ENCODE data around the gene MS4A10. TPM values are rescaled to one million over a fixed set of nuclear protein-coding genes. Genes with fewer than 3 reads are reported as not detected.
"Not testable (repeated sequence)": the region's sequence is repeated elsewhere in the genome, so short reads cannot be mapped to it uniquely, and the experiment has no call there.

The MS4A10 gene
- total RNA-seq, 2 experiments from 2014 or later: not detected

DNA sequence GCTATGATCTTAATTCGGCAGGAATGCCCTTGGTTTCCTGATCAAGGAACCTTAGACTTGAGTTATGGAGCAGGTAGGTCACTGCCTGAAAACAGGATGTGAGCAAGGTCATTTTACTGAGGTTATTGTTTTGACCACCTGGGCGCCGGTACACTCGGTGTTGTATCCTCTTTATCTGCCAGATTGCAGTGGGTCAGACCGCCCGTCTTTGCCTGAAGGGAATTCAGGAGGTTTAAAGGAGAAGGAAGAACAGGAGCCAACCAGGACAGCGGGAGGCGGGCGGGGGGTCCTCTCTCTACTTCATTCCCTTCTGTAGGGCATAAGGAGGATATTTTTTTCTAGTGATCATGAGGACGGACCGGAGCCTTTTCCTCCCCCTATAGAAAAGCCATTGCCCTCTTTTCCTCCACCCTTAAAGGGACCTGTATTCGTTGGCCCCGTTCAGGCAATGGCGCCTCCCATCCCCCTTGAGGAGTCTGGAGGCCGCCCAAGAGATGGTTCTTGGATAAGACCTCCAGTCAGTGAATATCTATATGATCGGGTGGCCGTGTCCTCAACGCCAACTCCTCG is 27.8 kb upstream of the MS4A10 start:
- Mint-ChIP-seq H3K36me3 (no peaks in the 10 kb centered on the region), H3K27me3 (peaks cover 25% of the 10 kb centered on the region), H3K4me1 (ENCODE audit: low read depth) (no peaks in the 10 kb centered on the region), H3K9me3 (no peaks in the 10 kb centered on the region), H3K4me3 (no peak overlapping the region), H3K27ac (no peak overlapping the region)
- ChIA-PET CTCF (interaction anchor here (0.8 to 1.4 kb wide), 6 partner anchors 8 to 394 kb away, joined by 3 to 8 read pairs (median 4); no protein-coding TSS in a partner anchor), POLR2A (no interaction called here)
- intact Hi-C loops (cut with micrococcal nuclease): no loop called here
- DNase-seq: no peak

DNA sequence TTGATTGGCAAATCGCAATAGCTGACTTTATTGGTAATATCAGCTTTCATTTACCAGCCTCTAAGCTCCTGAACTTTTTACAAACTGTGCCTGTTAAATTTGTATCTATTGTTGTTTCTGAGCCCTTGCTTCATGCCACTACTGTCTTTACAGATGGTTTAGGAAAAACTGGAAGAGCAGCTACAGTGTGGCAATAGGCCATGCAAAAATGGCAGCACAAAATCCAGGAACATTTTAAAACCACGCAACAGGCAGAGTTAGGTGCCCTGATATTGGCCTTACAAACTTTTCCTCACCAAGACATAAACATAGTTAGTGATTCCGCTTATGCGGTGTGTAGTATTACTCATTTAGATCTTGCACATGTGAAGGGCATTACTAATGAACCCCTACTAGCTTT is 26.5 kb upstream of the MS4A10 start:
- CTCF ChIA-PET: interaction anchor here (0.9 kb wide), 2 partner anchors 17 to 482 kb away, joined by 3 to 4 read pairs; no protein-coding TSS in a partner anchor
- H3K9me3 Mint-ChIP-seq: not testable (repeated sequence)

DNA sequence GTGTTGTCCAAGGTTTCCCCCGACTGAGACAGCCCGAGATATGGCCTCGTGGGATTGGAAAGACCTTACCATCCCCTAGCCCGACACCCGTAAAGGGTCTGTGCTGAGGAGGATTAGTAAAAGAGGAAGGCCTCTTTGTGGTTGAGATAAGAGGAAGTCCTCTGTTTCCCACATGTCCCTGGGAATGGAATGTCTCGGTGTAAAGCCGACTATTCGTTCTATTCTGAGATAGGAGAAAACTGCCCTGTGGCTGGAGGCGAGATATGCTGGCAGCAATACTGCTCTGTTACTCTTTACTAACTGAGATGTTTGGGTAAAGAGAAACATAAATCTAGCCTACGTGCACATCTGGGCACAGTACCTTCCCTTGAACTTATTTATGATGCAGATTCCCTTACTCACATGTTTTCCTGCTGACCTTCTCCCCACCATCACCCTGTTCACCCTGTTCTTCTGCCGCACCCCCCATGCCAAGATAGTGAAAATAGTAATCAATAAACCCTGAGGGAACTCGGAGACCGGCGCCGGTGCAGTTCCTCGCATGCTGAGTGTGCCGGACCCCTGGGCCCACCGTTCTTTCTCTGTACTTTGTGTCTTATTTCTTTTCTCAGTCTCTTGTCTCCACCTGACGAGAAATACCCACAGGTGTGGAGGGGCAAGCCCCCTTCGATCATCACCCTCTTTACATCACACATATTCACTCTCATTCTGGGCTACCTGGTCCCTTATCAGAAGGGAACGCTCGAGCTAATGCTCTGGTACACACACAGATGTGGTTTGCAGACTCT is 25.5 kb upstream of the MS4A10 start:
- peaks cover 29% of the 10 kb centered on the region for H3K27me3 Mint-ChIP-seq
- intact Hi-C loops (cut with micrococcal nuclease); CTCF ChIA-PET; H3K9me3 Mint-ChIP-seq; POLR2A ChIA-PET; H3K36me3 Mint-ChIP-seq; H3K4me3 Mint-ChIP-seq; DNase-seq; H3K4me1 Mint-ChIP-seq (ENCODE audit: low read depth); H3K27ac Mint-ChIP-seq: not testable (repeated sequence)

More for the DNA sequence above, 26.5 kb upstream of the MS4A10 start:
- H3K4me3 Mint-ChIP-seq; POLR2A ChIA-PET; H3K27ac Mint-ChIP-seq; intact Hi-C loops (cut with micrococcal nuclease); DNase-seq; H3K36me3 Mint-ChIP-seq; H3K4me1 Mint-ChIP-seq (ENCODE audit: low read depth): not testable (repeated sequence)
- H3K27me3 Mint-ChIP-seq: peaks cover 24% of the 10 kb centered on the region

DNA sequence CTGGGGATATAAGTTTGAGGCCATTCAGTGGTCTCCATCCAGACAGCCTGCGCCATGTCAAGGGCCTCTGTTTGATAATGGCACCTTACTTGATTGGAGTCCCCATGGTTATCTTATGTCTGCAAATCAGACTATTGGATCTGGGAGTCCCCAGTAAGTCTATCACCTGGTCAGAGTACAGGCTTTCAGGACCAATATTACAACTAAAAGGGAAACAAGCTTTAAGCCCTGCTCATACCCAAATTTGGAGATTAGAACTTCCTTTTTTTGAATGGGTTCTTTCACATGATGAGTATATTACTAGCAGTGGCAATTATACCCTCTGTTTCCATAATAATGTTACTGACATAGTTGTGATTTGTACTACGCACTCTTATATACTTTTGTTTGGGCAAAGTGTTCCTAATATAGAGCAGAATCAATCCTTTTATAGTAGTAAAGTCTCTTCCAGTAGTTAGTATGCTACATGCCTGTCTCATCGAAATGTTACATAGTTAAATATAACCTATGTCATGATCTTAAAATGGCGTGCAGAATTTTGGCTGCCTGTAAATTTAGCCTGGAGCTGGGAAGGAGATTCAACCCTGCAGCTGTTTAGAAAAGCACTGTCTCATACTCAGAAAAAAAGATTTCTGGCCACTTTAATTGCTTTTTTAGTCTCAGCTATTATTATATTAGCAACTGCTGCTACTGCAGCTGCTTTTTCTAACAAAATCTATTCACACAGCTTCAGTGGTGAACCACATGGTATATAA is 23.5 kb upstream of the MS4A10 start:
- ChIA-PET POLR2A (no interaction called here), CTCF (interaction anchor here (0.7 to 6.3 kb wide), 3 partner anchors 14 to 172 kb away, joined by 3 to 56 read pairs (median 3); no protein-coding TSS in a partner anchor)
- Mint-ChIP-seq H3K27me3 (peaks cover 33% of the 10 kb centered on the region), H3K36me3 (no peaks in the 10 kb centered on the region), H3K4me1 (ENCODE audit: low read depth) (peaks cover 8% of the 10 kb centered on the region), H3K27ac (no peak overlapping the region), H3K9me3 (no peaks in the 10 kb centered on the region), H3K4me3 (no peak overlapping the region)
- intact Hi-C loops (cut with micrococcal nuclease): no loop called here
- no peak for DNase-seq

DNA sequence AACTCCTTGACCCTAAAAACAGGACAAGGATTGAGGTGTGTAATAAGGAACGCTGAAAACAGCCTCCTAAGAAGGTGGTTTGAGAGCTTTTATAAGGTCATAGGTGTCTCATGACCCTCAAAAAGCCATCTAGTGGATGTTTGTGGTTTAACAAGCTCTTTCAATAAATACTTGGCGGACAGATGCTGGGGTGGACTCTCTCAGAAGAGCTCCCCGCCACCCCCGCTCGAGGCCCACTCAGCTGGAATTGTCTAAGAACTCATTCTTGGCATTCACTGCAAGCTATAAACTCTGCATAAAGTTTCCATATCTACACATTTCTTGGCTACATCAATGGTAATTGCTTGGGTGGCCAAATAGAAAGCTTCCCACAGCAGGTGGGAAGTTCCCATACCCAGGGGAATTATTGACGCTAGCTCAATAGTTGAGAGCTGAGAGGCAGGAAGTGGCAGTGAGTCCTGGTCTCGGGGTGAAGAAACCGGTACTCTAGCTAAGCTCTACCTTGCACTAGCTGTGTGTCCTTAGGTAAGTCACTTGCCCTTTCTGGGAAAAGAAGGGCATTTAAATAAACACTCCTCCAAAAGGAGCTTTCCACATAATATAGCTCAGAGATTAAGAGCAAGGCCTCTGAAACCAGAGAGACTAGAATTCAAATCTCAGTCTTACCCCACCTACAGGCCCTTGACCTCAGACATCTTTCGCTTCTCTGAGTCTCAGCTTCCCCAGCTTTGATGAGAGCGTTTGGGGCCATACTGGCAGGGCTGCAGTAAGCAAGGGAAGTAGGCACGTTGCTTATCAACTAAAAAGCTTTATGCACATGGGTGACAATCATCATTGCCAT is 22.1 kb upstream of the MS4A10 start:
- ChIA-PET POLR2A (interaction anchor here (1.1 kb wide), 1 partner anchor 9 kb away, joined by 3 read pairs; no protein-coding TSS in a partner anchor), CTCF (interaction anchor here (0.8 to 6.3 kb wide), 9 partner anchors 9 to 399 kb away, joined by 3 to 56 read pairs (median 3); partner anchors contain the start of gene MS4A8)
- peaks cover 33% of the 10 kb centered on the region for H3K27me3 Mint-ChIP-seq
- no peaks in the 10 kb centered on the region for H3K36me3 Mint-ChIP-seq
- H3K4me1 Mint-ChIP-seq (ENCODE audit: low read depth): peaks cover 8% of the 10 kb centered on the region
- no peak overlapping the region for H3K4me3 Mint-ChIP-seq
- H3K27ac Mint-ChIP-seq: no peak overlapping the region
- peak; percentile 20 for DNase-seq
- no peaks in the 10 kb centered on the region for H3K9me3 Mint-ChIP-seq
- intact Hi-C loops (cut with micrococcal nuclease): no loop called here

DNA sequence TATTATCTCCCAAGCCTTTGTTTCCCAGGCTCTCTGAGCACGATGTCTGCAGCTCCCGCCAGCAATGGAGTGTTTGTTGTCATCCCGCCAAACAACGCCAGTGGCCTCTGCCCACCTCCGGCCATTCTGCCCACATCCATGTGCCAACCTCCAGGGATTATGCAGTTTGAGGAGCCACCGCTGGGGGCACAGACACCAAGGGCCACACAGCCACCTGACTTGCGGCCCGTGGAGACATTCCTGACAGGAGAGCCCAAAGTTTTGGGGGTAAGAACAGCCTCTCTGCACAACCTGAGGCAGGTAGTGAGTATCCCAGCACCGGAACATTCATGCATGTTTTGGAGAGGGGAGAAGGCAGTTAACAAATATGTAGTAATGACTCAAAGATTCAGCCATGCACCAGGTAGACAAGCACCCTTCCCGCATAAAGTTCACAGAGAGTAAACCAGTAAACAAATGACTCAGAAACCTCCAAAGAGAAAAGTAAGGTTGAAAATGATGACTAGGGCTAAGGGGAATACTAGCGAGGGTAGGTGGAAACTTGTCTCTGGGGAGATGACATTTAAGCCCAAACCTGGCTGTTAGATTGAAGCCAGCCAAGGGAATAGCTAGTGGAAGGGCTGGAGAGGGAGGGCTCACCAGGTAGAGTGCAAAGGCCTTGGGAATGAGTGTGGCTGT is 21.3 kb upstream of the MS4A10 start:
- Mint-ChIP-seq H3K4me1 (ENCODE audit: low read depth) (peaks cover 8% of the 10 kb centered on the region), H3K4me3 (no peak overlapping the region), H3K9me3 (no peaks in the 10 kb centered on the region), H3K27me3 (peaks cover 27% of the 10 kb centered on the region), H3K27ac (no peak overlapping the region), H3K36me3 (no peaks in the 10 kb centered on the region)
- no peak for DNase-seq
- CTCF ChIA-PET: interaction anchor here (1.1 to 6.3 kb wide), 8 partner anchors 8 to 400 kb away, joined by 3 to 56 read pairs (median 4); partner anchors contain the start of gene MS4A8
- intact Hi-C loops (cut with micrococcal nuclease): no loop called here
- POLR2A ChIA-PET: interaction anchor here (1.1 kb wide), 1 partner anchor 8 kb away, joined by 3 read pairs; no protein-coding TSS in a partner anchor

DNA sequence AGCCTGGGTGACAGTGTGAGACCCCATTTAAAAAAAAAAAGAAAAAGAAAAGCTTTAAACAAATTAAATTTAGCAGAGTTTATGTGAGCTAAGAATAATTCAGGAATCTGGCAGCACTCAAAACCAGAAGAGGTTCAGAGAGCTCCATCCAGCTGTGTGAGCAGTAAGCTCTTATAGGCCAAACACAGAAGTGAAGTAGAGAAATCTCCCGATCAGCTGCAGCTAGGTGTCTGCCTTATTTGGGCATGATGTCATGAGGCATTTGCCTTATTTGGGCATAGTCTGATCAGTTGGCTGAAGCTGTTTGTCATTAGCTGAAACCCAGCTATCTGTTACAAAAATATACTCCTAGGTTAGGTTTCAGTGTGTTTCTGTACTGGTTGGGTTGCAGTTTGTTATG is 20.3 kb upstream of the MS4A10 start:
- DNase-seq: no peak
- CTCF ChIA-PET: interaction anchor here (1.1 to 6.3 kb wide), 3 partner anchors 8 to 38 kb away, joined by 3 to 56 read pairs (median 6); partner anchors contain the start of gene MS4A15
- peaks cover 21% of the 10 kb centered on the region for H3K27me3 Mint-ChIP-seq
- POLR2A ChIA-PET: no interaction called here
- intact Hi-C loops (cut with micrococcal nuclease): no loop called here
- no peak overlapping the region for H3K27ac Mint-ChIP-seq
- peaks cover 8% of the 10 kb centered on the region for H3K4me1 Mint-ChIP-seq (ENCODE audit: low read depth)
- H3K4me3 Mint-ChIP-seq: no peak overlapping the region
- no peaks in the 10 kb centered on the region for H3K9me3 Mint-ChIP-seq
- H3K36me3 Mint-ChIP-seq: no peaks in the 10 kb centered on the region

DNA sequence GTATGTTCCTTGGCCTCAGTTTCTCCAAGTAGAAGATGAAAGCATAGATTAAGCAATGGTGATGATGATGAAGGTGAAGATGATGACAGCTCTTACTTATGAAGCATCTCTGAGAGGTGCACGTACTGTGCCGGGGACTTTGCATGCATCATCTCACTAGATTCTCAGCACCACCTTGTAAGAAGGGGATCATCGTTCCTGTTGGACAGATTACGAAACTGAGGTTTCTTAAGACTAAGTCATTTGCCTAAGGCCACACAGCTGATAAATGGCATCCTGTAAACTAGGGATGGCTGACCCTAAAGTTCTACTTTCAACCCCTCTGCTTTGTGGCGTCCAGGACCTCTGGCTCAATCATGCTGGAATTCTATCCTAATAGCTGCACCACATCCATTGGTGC is 19.8 kb upstream of the MS4A10 start:
- DNase-seq: no peak
- ChIA-PET CTCF (interaction anchor here (1.8 to 6.3 kb wide), 2 partner anchors 9 to 10 kb away, joined by 6 to 56 read pairs; partner anchors contain the start of gene MS4A15), POLR2A (no interaction called here)
- Mint-ChIP-seq H3K4me3 (no peak overlapping the region), H3K9me3 (no peaks in the 10 kb centered on the region), H3K4me1 (ENCODE audit: low read depth) (peaks cover 8% of the 10 kb centered on the region), H3K27ac (no peak overlapping the region), H3K27me3 (peaks cover 17% of the 10 kb centered on the region), H3K36me3 (no peaks in the 10 kb centered on the region)
- intact Hi-C loops (cut with micrococcal nuclease): no loop called here

DNA sequence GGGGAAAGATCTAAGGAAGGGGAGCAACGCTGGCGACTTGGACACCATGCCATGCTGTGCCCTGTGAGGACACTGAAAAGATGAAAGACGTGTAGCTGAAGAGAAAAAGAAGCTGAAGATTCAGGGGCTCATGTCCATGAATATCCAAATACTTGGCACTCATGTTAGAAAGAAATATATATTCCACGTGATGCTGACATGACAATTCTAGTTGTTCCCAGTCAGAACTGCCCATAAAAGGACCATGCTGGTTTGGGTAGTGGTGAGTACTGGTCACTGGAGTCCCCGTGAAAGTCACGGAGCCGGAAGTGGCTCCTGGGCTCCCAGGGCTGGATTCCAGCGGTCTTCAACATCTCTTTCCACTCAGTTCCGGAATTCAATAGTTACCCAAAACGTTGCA is 18.6 kb upstream of the MS4A10 start:
- ChIA-PET CTCF (interaction anchor here (6.3 kb wide), 1 partner anchor 9 kb away, joined by 56 read pairs; no protein-coding TSS in a partner anchor), POLR2A (no interaction called here)

DNA sequence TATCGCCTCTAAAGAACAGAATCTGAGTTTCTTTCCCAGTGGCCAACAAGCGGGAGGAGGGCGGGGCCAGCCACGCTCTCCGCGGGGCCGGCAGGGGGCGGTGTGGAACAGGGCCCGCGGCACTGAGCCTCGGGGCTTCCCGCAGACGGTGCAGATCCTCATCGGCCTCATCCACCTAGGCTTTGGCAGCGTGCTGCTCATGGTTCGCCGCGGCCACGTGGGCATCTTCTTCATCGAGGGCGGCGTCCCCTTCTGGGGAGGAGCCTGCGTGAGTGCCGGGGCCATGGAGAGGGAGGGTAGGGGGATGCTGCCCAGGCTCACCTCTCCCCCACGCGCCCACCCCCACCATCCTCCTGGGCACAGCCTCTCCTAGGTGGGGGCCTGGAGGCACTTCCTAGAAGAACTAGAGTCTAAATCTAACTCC is 17.7 kb upstream of the MS4A10 start:
- H3K9me3 Mint-ChIP-seq: no peaks in the 10 kb centered on the region
- H3K4me3 Mint-ChIP-seq: no peak overlapping the region
- ChIA-PET CTCF (interaction anchor here (6.3 kb wide), 1 partner anchor 8 kb away, joined by 56 read pairs; no protein-coding TSS in a partner anchor), POLR2A (no interaction called here)
- H3K27me3 Mint-ChIP-seq: peaks cover 15% of the 10 kb centered on the region
- H3K36me3 Mint-ChIP-seq: no peaks in the 10 kb centered on the region
- peak; percentile 51 for DNase-seq
- intact Hi-C loops (cut with micrococcal nuclease): no loop called here
- H3K4me1 Mint-ChIP-seq (ENCODE audit: low read depth): peaks cover 8% of the 10 kb centered on the region
- no peak overlapping the region for H3K27ac Mint-ChIP-seq

More for the DNA sequence above, 18.6 kb upstream of the MS4A10 start:
- no peak for DNase-seq
- Mint-ChIP-seq H3K27me3 (peaks cover 15% of the 10 kb centered on the region), H3K27ac (no peak overlapping the region), H3K9me3 (no peaks in the 10 kb centered on the region), H3K4me1 (ENCODE audit: low read depth) (peaks cover 8% of the 10 kb centered on the region), H3K4me3 (no peak overlapping the region), H3K36me3 (no peaks in the 10 kb centered on the region)
- intact Hi-C loops (cut with micrococcal nuclease): no loop called here

DNA sequence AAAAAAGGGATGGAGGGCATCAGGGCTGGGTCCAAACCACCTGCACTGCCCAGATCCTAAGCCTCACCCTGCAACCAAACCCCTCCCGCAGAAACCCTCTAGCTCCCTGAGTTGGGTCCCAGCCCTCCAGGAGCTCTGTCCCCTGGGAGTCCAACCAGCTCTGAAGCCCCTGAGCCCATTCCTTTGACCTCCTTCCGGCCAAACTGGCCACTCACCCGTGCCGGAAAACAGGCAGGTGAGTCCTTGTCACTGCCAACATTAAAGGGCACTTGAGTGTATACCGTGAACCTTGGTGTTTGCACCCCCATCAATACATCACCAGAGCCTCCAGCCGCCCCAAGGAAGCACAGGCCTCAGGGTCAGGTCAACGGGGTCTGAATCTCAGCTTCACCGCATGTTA is 16.9 kb upstream of the MS4A10 start:
- Mint-ChIP-seq H3K27me3 (peaks cover 13% of the 10 kb centered on the region), H3K9me3 (no peaks in the 10 kb centered on the region), H3K4me3 (no peak overlapping the region), H3K4me1 (ENCODE audit: low read depth) (peaks cover 5% of the 10 kb centered on the region), H3K36me3 (no peaks in the 10 kb centered on the region), H3K27ac (no peak overlapping the region)
- POLR2A ChIA-PET: no interaction called here
- no peak for DNase-seq
- CTCF ChIA-PET: no interaction called here
- intact Hi-C loops (cut with micrococcal nuclease): no loop called here
